HEK293T (cell line): Measurements from ENCODE around the gene FUNDC2.

Experiments
- CTCF ChIA-PET: fragments of 350-600 bp; formaldehyde crosslinking; extraction: SDS; loops from one replicate; lab custom pipeline; 2021; ENCODE audit warnings: antibody characterized with exemption, inconsistent platforms; lab: Yijun Ruan, JAX
- POLR2A ChIA-PET: fragments of 350-600 bp; formaldehyde crosslinking; extraction: SDS; loops from one replicate; lab custom pipeline; 2020; ENCODE audit warnings: antibody characterized with exemption, inconsistent platforms; lab: Yijun Ruan, JAX
- DNase-seq: peaks from one replicate; pipeline ENCODE4 v3.0.0; 2012; ENCODE audit warnings: mixed read lengths; ENCODE audit errors: extremely low spot score
- ARNT ChIP-seq: fragments of 450-650 bp; IDR thresholded peaks from 2 replicates; pipeline ENCODE4 v1.6.1; 2017; ENCODE audit warnings: mild to moderate bottlenecking
- BHLHE40 ChIP-seq: fragments of 450-650 bp; IDR thresholded peaks from 2 replicates; pipeline ENCODE4 v1.6.1; 2016; ENCODE audit warnings: mild to moderate bottlenecking, moderate library complexity, borderline replicate concordance
- CTBP1 ChIP-seq: fragments of 450-650 bp; IDR thresholded peaks from 2 replicates; pipeline ENCODE4 v1.6.1; 2016; ENCODE audit warnings: borderline replicate concordance
- ELF4 ChIP-seq: fragments of 450-650 bp; IDR thresholded peaks from 2 replicates; pipeline ENCODE4 v1.6.1; 2017; ENCODE audit warnings: antibody characterized with exemption
- FOXA1 ChIP-seq: fragments of 450-650 bp; IDR thresholded peaks from 2 replicates; pipeline ENCODE4 v1.6.1; 2016; ENCODE audit warnings: mild to moderate bottlenecking
- FOXK2 ChIP-seq: fragments of 450-650 bp; IDR thresholded peaks from 2 replicates; pipeline ENCODE4 v1.6.1; 2016; ENCODE audit warnings: mild to moderate bottlenecking
- FOXM1 ChIP-seq: fragments of 450-650 bp; IDR thresholded peaks from 2 replicates; pipeline ENCODE4 v1.6.1; 2017; ENCODE audit warnings: mild to moderate bottlenecking, borderline replicate concordance
- HDGF ChIP-seq: fragments of 450-650 bp; IDR thresholded peaks from 2 replicates; pipeline ENCODE4 v1.6.1; 2017; ENCODE audit warnings: antibody characterized with exemption, borderline replicate concordance
- L3MBTL2 ChIP-seq: fragments of 450-650 bp; conservative IDR thresholded peaks from 2 replicates; pipeline ENCODE4 v1.6.1; 2016; ENCODE audit warnings: mild to moderate bottlenecking
- LEF1 ChIP-seq: fragments of 450-650 bp; IDR thresholded peaks from 2 replicates; pipeline ENCODE4 v1.6.1; 2017; ENCODE audit warnings: mild to moderate bottlenecking, borderline replicate concordance
- NFRKB ChIP-seq: fragments of 450-650 bp; IDR thresholded peaks from 2 replicates; pipeline ENCODE4 v1.6.1; 2016; ENCODE audit warnings: mild to moderate bottlenecking, moderate library complexity
- SP1 ChIP-seq: fragments of 450-650 bp; IDR thresholded peaks from 2 replicates; pipeline ENCODE4 v1.6.1; 2017
- SUZ12 ChIP-seq: fragments of 450-650 bp; IDR thresholded peaks from 2 replicates; pipeline ENCODE4 v1.6.1; 2016; ENCODE audit warnings: mild to moderate bottlenecking
- TARDBP ChIP-seq: fragments of 450-650 bp; IDR thresholded peaks from 2 replicates; pipeline ENCODE4 v1.6.1; 2016
- ZNF384 ChIP-seq: fragments of 450-650 bp; IDR thresholded peaks from 2 replicates; pipeline ENCODE4 v1.6.1; 2016
- TF ChIP-seq, protein P1 (sequence below): fragments of 450-650 bp; IDR thresholded peaks from 2 replicates; pipeline ENCODE4 v1.6.1; 2016

The FUNDC2 gene

DNA sequence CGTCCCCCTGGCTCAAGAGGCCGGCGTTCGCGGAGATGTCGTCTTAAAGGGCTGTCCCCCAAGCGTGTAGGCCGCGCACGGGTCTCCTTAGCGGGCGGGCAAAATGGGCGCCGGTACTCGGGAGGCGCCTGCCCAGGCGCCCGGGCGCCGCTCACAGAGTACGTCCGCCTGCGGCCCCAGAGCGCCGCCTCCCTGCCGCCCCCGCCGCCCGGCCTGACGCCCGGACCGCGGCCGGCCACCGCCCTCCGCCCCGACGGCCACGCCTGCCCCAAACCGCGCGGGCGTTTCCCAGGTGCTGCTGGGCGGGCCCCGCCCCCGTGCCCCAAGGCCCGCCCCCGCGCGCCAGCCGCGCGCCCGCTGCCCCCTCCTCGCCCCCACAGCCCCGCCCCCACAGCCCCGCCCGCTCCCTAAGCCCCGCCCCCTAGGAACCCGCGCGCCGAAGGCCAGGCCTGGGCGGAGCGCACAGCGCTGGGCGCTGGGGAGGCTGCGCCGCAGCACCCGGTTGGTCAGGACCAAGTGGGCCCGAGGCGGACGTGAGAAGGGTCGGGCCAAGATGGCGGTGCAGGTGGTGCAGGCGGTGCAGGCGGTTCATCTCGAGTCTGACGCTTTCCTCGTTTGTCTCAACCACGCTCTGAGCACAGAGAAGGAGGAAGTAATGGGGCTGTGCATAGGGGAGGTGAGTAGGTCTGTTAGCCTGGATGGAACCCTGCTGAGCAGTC, 44.5 kb downstream of the FUNDC2 start, which contains the start of the genes BRCC3, CMC4 and MTCP1:
BRCC3 (plus strand) TSS at position 534 of the 719 bp plus-strand sequence; CDS start at position 554, 20 bp downstream.
CMC4 (minus strand) TSS at position 162 of the 719 bp plus-strand sequence. CDS start 7,113 bp downstream, outside the sequence.
MTCP1 (minus strand) TSS at position 162 of the 719 bp plus-strand sequence. CDS start 5,126 bp downstream, outside the sequence.
- CTCF ChIA-PET, result no interaction called here
- POLR2A ChIA-PET, result interaction anchor here (0.7 to 1.0 kb wide), 2 partner anchors 23 to 44 kb away, joined by 3 read pairs; partner anchors contain the start of gene FUNDC2
- TF ChIP-seq ZNF384 (no peak), ELF4 (peak; percentile 45; the same call in 1 of the 2 replicates), L3MBTL2 (peak; percentile 15; the same call in 1 of the 2 replicates), ARNT (no peak), NFRKB (no peak)
- peak; percentile 95 for DNase-seq

DNA sequence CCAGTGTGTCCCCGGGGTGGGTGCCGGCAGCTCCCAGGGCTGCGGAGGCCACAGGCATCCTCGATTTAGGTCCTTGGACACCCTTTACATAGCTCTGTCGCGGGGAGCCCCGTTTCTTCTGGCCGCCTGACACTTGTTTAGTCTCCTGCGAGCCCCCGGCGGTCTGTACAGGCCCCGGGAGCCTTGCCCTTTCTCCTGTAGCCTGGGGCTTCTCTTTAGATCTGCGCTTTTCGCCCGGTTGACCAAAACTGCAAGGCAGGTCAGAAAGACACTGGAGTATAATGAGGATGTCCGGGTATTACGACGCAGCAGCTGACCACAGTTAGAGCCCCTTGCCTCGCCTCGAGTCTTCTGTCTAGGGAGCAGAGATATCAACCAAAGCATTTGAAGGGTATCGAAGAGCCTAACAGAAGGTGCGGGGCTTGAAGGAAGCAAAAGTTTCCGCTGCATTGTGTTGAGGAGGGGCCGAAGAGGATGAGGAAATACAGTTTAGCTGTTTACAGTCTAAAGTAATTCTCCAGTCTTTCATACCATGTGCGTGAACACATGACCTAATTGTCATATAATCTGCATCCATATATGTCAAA, 45.1 kb downstream of the FUNDC2 start:
- TF ChIP-seq LEF1 (no peak), SP1 (no peak), HDGF (no peak), TARDBP (no peak), SUZ12 (no peak), BHLHE40 (no peak), FOXK2 (no peak), ZNF384 (no peak), FOXA1 (no peak), NFRKB (no peak), CTBP1 (no peak), FOXM1 (no peak)
- TF ChIP-seq, protein P1, sequence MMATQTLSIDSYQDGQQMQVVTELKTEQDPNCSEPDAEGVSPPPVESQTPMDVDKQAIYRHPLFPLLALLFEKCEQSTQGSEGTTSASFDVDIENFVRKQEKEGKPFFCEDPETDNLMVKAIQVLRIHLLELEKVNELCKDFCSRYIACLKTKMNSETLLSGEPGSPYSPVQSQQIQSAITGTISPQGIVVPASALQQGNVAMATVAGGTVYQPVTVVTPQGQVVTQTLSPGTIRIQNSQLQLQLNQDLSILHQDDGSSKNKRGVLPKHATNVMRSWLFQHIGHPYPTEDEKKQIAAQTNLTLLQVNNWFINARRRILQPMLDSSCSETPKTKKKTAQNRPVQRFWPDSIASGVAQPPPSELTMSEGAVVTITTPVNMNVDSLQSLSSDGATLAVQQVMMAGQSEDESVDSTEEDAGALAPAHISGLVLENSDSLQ, result no peak
- CTCF ChIA-PET, result no interaction called here
- no peak for DNase-seq
- POLR2A ChIA-PET, result interaction anchor here (1.0 kb wide), 1 partner anchor 23 kb away, joined by 3 read pairs; no protein-coding TSS in a partner anchor

DNA sequence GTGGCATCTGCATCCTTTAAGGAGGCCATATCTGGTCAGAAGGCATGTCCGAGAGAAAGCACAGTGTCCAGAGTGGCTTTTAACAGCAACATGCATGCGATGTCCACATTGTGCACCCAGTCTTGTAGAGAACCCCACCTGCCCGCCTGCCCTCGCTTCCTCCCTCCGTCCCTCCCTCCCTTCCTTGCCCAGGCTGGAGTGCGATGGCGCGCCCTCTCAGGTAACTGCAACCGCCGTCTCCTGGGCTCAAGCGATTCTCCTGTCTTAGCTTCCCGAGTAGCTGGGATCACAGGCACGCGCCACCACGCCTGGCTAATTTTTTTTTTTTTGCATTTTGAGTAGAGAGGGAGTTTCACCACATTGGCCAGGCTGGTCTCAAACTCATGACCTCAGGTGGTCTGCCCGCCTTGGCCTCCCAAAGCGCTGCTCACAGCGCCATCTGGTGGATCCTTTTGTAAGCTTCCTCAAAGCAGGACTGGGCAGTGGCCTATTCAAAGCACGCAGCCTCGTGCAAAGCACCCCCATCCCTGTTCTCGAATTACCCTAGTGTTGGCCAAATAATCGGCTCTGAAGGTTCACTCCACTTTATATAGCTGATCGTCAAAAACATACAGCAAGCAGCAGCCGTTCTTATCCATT, 59.7 kb downstream of the FUNDC2 start:
- ChIA-PET CTCF (interaction anchor here (0.7 to 1.7 kb wide), 2 partner anchors 104 to 168 kb away, joined by 3 to 4 read pairs; no protein-coding TSS in a partner anchor), POLR2A (no interaction called here)
- TF ChIP-seq L3MBTL2 (0 out of 2 replicates have a peak, but pooled peaks have one; percentile 15), ZNF384 (no peak)
- peak; percentile 57 for DNase-seq

DNA sequence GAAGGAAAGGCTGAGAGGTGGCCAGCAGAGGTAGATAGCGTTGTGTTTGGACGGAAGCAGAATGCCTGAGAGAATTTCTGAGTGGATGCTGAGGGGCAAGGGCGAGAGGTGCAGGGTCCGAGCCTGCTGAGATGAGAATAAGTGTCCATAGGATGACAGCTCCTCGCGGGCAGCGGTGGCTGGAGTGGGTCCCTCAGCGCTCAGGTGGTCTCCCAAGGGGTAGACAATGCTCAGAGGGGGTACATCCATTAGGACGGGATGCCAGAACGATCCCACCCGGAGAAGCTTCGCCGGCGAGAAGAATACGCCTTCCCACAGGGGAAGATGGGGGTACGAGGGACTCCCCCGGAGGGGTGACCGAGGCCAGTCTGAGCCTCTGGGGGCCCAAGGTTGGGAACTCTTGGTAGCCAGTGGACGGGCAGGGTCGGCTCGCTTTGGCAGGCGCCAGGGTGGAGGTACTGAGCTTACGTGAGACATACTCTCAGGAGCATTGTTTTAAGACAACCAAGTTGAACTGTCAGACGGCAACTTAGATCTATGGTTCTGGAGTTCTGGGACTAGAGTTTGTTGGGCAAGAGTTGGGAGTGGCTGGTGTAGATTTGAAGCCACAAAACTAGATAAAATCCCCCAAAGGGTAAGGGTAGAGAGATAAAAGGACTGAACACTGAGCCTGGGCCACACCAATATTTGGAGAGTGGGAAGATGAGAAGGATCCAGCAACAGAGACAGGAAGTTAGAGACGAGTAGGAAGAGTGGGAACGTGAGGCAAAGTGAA, 60.5 kb downstream of the FUNDC2 start:
- ChIA-PET CTCF (interaction anchor here (0.7 to 1.7 kb wide), 2 partner anchors 105 to 169 kb away, joined by 3 to 4 read pairs; no protein-coding TSS in a partner anchor), POLR2A (no interaction called here)
- no peak for DNase-seq
- TF ChIP-seq CTBP1, result no peak
- no peak for TF ChIP-seq NFRKB
- no peak for TF ChIP-seq ELF4
- no peak for TF ChIP-seq HDGF
- no peak for TF ChIP-seq BHLHE40
- TF ChIP-seq SUZ12, result no peak
- TF ChIP-seq SP1, result no peak
- TF ChIP-seq ARNT, result no peak
- TF ChIP-seq, protein P1, result no peak
- no peak for TF ChIP-seq L3MBTL2
- no peak for TF ChIP-seq FOXM1
- TF ChIP-seq ZNF384, result no peak
- TF ChIP-seq FOXA1, result no peak
- TF ChIP-seq TARDBP, result no peak
- TF ChIP-seq LEF1, result no peak

DNA sequence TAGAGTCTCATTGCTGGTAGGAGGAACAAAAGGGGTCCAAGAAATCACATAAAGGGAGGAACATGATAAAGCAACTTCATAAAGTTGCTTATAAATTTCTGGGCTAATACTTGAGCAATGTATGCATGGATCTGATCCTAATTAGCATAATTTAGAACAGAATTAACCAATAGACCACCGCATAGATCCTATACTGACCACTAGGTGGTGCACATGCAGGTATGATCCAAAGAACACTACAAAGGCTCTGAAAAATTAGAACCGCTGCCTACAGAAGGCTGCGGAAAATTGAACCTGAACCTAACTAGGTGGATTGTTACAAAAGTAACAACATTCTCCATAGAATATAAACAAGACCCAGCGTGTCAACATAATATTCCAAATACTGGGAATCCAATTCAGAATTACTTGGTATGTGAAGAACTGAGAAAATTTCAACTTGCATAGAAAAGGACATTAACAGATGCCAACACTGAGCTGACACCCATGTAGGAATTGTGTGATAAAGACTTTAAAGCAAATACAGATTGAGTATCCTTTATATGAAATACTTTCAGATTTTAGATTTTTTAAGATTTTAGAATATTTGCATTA, 67.9 kb downstream of the FUNDC2 start:
- no peak for TF ChIP-seq HDGF
- TF ChIP-seq NFRKB, result no peak
- no peak for TF ChIP-seq TARDBP
- no peak for TF ChIP-seq SP1
- no peak for TF ChIP-seq L3MBTL2
- TF ChIP-seq, protein P1, result no peak

More for the DNA sequence above, 67.9 kb downstream of the FUNDC2 start:
- CTCF ChIA-PET, result interaction anchor here (1.0 kb wide), 1 partner anchor 19 kb away, joined by 4 read pairs; no protein-coding TSS in a partner anchor
- POLR2A ChIA-PET, result no interaction called here
- DNase-seq, result peak; percentile 27
